ENCODE data around the gene NTRK1. TPM values are rescaled to one million over a fixed set of nuclear protein-coding genes. Genes with fewer than 3 reads are reported as not detected.

Gene NTRK1
- total and polyA plus RNA-seq, 2 donors (not counting 1 experiment from before 2014, with no cell fraction given), result not detected

DNA sequence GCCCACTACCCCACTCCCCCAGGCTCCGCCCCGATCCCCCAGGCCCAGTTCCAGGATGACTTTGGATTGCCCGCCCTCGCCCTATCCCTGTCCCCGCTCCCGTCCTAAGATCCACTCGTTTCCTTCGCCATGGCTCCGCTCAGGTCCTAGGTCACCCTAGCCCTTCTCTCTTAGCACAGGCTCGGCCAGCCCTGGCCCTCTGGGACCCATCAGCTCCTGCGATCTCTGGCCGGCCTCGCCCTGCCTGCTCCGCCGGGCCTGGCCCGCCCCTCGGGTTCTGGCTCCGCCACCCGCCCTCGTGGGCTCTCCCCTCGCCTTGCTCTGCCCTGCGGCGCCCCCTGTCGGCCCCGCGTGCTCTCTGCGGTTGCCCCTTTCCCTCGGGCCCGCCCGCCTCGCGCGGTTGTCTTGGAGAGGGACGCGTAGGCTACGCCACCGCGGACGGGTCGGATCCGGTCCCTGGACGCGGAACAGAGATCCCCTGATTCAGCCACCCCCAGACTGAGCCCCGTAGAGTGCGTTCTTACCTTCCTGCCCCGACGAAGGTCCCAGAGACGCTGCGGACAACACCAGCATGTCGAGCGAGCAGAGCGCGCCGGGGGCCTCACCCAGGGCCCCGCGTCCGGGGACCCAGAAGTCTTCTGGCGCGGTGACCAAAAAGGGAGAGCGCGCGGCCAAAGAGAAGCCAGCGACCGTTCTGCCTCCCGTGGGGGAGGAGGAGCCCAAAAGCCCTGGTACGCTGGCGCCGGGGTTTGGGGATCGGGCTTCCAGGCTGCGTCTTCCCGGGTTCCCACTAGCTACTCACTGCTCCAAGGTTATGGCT, 59.8 kb downstream of the NTRK1 start, which contains the start of gene LRRC71:
Gene LRRC71, plus strand, starts transcription at position 400 of the 820 bp plus-strand sequence. Its CDS starts 172 bp downstream, at position 572.
- Mint-ChIP-seq H3K27me3 (peaks cover 59% of the 10 kb centered on the region), H3K27ac (no peak within 1 kb of the TSS), H3K4me3 (no peak within 1 kb of the TSS), H3K4me1 (peaks cover 9% of the 10 kb centered on the region), H3K9me3 (ENCODE audit: insufficient read depth) (peaks cover 4% of the 10 kb centered on the region)
- H3K4me2 ChIP-seq (replicated peaks; ENCODE audit: low read depth, low read length, poor library complexity, severe bottlenecking), result no peak within 1 kb of the TSS
- TF ChIP-seq, protein P1, sequence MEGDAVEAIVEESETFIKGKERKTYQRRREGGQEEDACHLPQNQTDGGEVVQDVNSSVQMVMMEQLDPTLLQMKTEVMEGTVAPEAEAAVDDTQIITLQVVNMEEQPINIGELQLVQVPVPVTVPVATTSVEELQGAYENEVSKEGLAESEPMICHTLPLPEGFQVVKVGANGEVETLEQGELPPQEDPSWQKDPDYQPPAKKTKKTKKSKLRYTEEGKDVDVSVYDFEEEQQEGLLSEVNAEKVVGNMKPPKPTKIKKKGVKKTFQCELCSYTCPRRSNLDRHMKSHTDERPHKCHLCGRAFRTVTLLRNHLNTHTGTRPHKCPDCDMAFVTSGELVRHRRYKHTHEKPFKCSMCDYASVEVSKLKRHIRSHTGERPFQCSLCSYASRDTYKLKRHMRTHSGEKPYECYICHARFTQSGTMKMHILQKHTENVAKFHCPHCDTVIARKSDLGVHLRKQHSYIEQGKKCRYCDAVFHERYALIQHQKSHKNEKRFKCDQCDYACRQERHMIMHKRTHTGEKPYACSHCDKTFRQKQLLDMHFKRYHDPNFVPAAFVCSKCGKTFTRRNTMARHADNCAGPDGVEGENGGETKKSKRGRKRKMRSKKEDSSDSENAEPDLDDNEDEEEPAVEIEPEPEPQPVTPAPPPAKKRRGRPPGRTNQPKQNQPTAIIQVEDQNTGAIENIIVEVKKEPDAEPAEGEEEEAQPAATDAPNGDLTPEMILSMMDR (IDR thresholded peaks at IDR 0.05), result no peak
- TF ChIP-seq EZH2 (IDR thresholded peaks at IDR 0.05; ENCODE audit: borderline replicate concordance, insufficient read depth, low read depth, low read length, poor library complexity, severe bottlenecking), result no peak
- H3K9ac ChIP-seq (ENCODE audit: low read length), result no peak within 1 kb of the TSS
- H3K4me3 ChIP-seq (ENCODE audit: control extremely low read depth in 1 of 5, extremely low read depth in 1 of 5, insufficient read depth in 1 of 5, low read depth in 2 of 5, low read length in 4 of 5), result no peak within 1 kb of the TSS
- DNase-seq, result peak; percentile 30
- peaks cover 0 to 2% (median 0%) of the 10 kb centered on the region in 3 donors for H3K9me3 ChIP-seq (ENCODE audit: control extremely low read depth in 1 of 3, control insufficient read depth in 2 of 3, insufficient read depth in 1 of 3, low read length in 2 of 3)
- ATAC-seq (ENCODE audit: low read depth), result no peak
- no peaks in the 10 kb centered on the region for H3K79me2 ChIP-seq (ENCODE audit: control insufficient read depth, insufficient read depth, low read length)
- CTCF ChIA-PET, result interaction anchor here (0.7 kb wide), 1 partner anchor 273 kb away, joined by 4 read pairs; no protein-coding TSS in a partner anchor
- POLR2A ChIA-PET, result no interaction called here
- intact Hi-C loops (cut with micrococcal nuclease), result no loop called here
- H3K36me3 ChIP-seq (replicated peaks in 1 of 2; ENCODE audit: control extremely low read depth in 1 of 2, control insufficient read depth in 1 of 2, extremely low read depth in 1 of 2, insufficient read depth in 2 of 2, low read length in 1 of 2), result no peaks in the 10 kb centered on the region
- no peak within 1 kb of the TSS for H2AFZ ChIP-seq (ENCODE audit: insufficient read depth, low read depth, low read length, poor library complexity, severe bottlenecking)
- WGBS (ENCODE audit: insufficient coverage), result 15% methylated on average over 70 of the region's 71 CpGs
- H3K4me1 ChIP-seq (ENCODE audit: control insufficient read depth in 2 of 2, insufficient read depth in 2 of 2, low read length in 2 of 2), result peaks cover 11 to 15% of the 10 kb centered on the region in 2 donors
- H3K27ac ChIP-seq (ENCODE audit: low read length in 2 of 2), result no peak within 1 kb of the TSS
- peaks cover 0 to 61% (median 37%) of the 10 kb centered on the region in 4 experiments for H3K27me3 ChIP-seq (replicated peaks in 1 of 4; ENCODE audit: control extremely low read depth in 1 of 4, control insufficient read depth in 3 of 4, insufficient read depth in 4 of 4, low read length in 3 of 4)
- no peaks in the 10 kb centered on the region for H4K20me1 ChIP-seq (ENCODE audit: control insufficient read depth, insufficient read depth, low read length, poor library complexity, severe bottlenecking)

DNA sequence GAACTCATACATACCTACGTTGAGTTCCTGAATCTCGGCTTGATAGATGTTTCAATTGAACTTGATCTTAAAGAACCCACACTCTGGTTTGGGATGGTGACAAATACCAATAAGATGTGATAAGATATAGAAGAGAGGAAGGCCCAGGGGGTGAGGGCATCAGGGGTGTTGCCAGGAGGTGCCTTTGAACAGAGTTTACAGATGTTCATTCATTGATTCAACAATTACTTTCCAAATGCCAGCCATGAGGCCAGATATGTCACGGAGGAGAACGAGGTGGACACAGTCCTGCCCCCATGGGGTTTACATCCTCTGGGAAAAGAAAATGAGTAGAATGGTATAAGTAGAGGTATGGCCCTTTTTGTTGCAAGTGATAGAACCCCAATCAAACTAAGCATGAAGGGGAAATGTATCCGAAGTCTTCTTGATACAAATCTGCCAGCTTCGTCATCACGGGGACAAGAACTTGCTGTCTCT, 60.4 kb downstream of the NTRK1 start:
- no peak overlapping the region for H3K4me2 ChIP-seq (replicated peaks; ENCODE audit: low read depth, low read length, poor library complexity, severe bottlenecking)
- no peaks in the 10 kb centered on the region for H3K79me2 ChIP-seq (ENCODE audit: control insufficient read depth, insufficient read depth, low read length)
- Mint-ChIP-seq H3K27me3 (peaks cover 61% of the 10 kb centered on the region), H3K9me3 (ENCODE audit: insufficient read depth) (peaks cover 4% of the 10 kb centered on the region), H3K4me3 (no peak overlapping the region), H3K4me1 (peaks cover 9% of the 10 kb centered on the region), H3K27ac (no peak overlapping the region)
- TF ChIP-seq, protein P1 (IDR thresholded peaks at IDR 0.05), result no peak
- no peak for TF ChIP-seq EZH2 (IDR thresholded peaks at IDR 0.05; ENCODE audit: borderline replicate concordance, insufficient read depth, low read depth, low read length, poor library complexity, severe bottlenecking)
- ChIA-PET CTCF (no interaction called here), POLR2A (no interaction called here)
- H3K4me1 ChIP-seq (ENCODE audit: control insufficient read depth in 2 of 2, insufficient read depth in 2 of 2, low read length in 2 of 2), result peaks cover 11 to 15% of the 10 kb centered on the region in 2 donors
- no peak for ATAC-seq (ENCODE audit: low read depth)
- H4K20me1 ChIP-seq (ENCODE audit: control insufficient read depth, insufficient read depth, low read length, poor library complexity, severe bottlenecking), result no peaks in the 10 kb centered on the region
- WGBS (ENCODE audit: insufficient coverage), result 20% methylated on average over 1 of the region's 7 CpGs
- H3K4me3 ChIP-seq (ENCODE audit: control extremely low read depth in 1 of 5, extremely low read depth in 1 of 5, insufficient read depth in 1 of 5, low read depth in 2 of 5, low read length in 4 of 5), result no peak overlapping the region
- DNase-seq, result no peak
- H3K27ac ChIP-seq (ENCODE audit: low read length in 2 of 2), result no peak overlapping the region
- H3K9me3 ChIP-seq (ENCODE audit: control extremely low read depth in 1 of 3, control insufficient read depth in 2 of 3, insufficient read depth in 1 of 3, low read length in 2 of 3), result peaks cover 0 to 2% (median 0%) of the 10 kb centered on the region in 3 donors
- no peak overlapping the region for H2AFZ ChIP-seq (ENCODE audit: insufficient read depth, low read depth, low read length, poor library complexity, severe bottlenecking)
- intact Hi-C loops (cut with micrococcal nuclease), result no loop called here
- H3K27me3 ChIP-seq (replicated peaks in 1 of 4; ENCODE audit: control extremely low read depth in 1 of 4, control insufficient read depth in 3 of 4, insufficient read depth in 4 of 4, low read length in 3 of 4), result peaks cover 0 to 62% (median 41%) of the 10 kb centered on the region in 4 experiments
- no peak overlapping the region for H3K9ac ChIP-seq (ENCODE audit: low read length)
- no peaks in the 10 kb centered on the region for H3K36me3 ChIP-seq (replicated peaks in 1 of 2; ENCODE audit: control extremely low read depth in 1 of 2, control insufficient read depth in 1 of 2, extremely low read depth in 1 of 2, insufficient read depth in 2 of 2, low read length in 1 of 2)

Data from B cell (primary cell).